Measurements from ENCODE around the gene RAB27B.

Gene RAB27B

GRCh38 chr18:54828281-54828881 is at the start of gene RAB27B:
Gene RAB27B (plus strand): TSS chr18:54828477. CDS start chr18:54877586, 49,109 bp downstream.
- no peak for TF ChIP-seq CTCF (conservative IDR thresholded peaks at IDR 0.05; ENCODE audit: low read depth, low read length)
- DNase-seq (ENCODE audit: low read depth): peak; percentile 94
- peak within 1 kb of the TSS; percentile 79 for H3K4me3 ChIP-seq (ENCODE audit: low read depth, low read length)

GRCh38 chr18:54780285-54780861 is 47.9 kb upstream of the RAB27B start:
- no peak for TF ChIP-seq CTCF (conservative IDR thresholded peaks at IDR 0.05; ENCODE audit: low read depth, low read length)
- no peak overlapping the region for H3K4me3 ChIP-seq (ENCODE audit: low read depth, low read length)
- DNase-seq (ENCODE audit: low read depth): no peak

- DNase-seq (ENCODE audit: low read depth): no peak
- no peak for TF ChIP-seq CTCF (conservative IDR thresholded peaks at IDR 0.05; ENCODE audit: low read depth, low read length)
Observed at GRCh38 chr18:54780970-54781369, 47.3 kb upstream of the RAB27B start.

GRCh38 chr18:54783139-54783538 is 45.1 kb upstream of the RAB27B start:
- no peak overlapping the region for H3K4me3 ChIP-seq (ENCODE audit: low read depth, low read length)
- no peak for TF ChIP-seq CTCF (conservative IDR thresholded peaks at IDR 0.05; ENCODE audit: low read depth, low read length)
- DNase-seq (ENCODE audit: low read depth): no peak

More at GRCh38 chr18:54780970-54781369, 47.3 kb upstream of the RAB27B start:
- no peak overlapping the region for H3K4me3 ChIP-seq (ENCODE audit: low read depth, low read length)

- DNase-seq (ENCODE audit: low read depth): no peak
- no peak for TF ChIP-seq CTCF (conservative IDR thresholded peaks at IDR 0.05; ENCODE audit: low read depth, low read length)
- no peak overlapping the region for H3K4me3 ChIP-seq (ENCODE audit: low read depth, low read length)
Observed at GRCh38 chr18:54786206-54786605, 42.1 kb upstream of the RAB27B start.

- DNase-seq (ENCODE audit: low read depth): no peak
- no peak overlapping the region for H3K4me3 ChIP-seq (ENCODE audit: low read depth, low read length)
- TF ChIP-seq CTCF (conservative IDR thresholded peaks at IDR 0.05; ENCODE audit: low read depth, low read length): no peak
Observed at GRCh38 chr18:54787121-54787520, 41.2 kb upstream of the RAB27B start.

- DNase-seq (ENCODE audit: low read depth): no peak
- no peak overlapping the region for H3K4me3 ChIP-seq (ENCODE audit: low read depth, low read length)
- no peak for TF ChIP-seq CTCF (conservative IDR thresholded peaks at IDR 0.05; ENCODE audit: low read depth, low read length)
Observed at GRCh38 chr18:54787616-54788015, 40.7 kb upstream of the RAB27B start.

Measured in choroid plexus epithelial cell (primary cell).